ENCODE measurements around the gene LRRC45. TPM values are rescaled to one million over a fixed set of nuclear protein-coding genes. Genes with fewer than 3 reads are reported as not detected.

Gene LRRC45
- polyA plus RNA-seq, 1 donor (not counting 4 experiments of a cell fraction or from before 2014, with no cell fraction given), result 2.5 TPM

GRCh38 chr17:82018152-82018988 lies 4.7 kb upstream of the LRRC45 start:
- H3K27me3 ChIP-seq (ENCODE audit: control insufficient read depth, extremely low read depth, insufficient read depth, low read length), result no peaks in the 10 kb centered on the region
- peaks cover 5% of the 10 kb centered on the region for H3K79me2 ChIP-seq (ENCODE audit: control insufficient read depth, insufficient read depth, low read length)
- FAIRE-seq (no peak), DNase-seq (ENCODE audit: low read depth, low spot score) (no peak)
- H3K4me2 ChIP-seq (ENCODE audit: control insufficient read depth, extremely low read depth, insufficient read depth, low read depth, low read length), result no peak overlapping the region
- H3K36me3 ChIP-seq (ENCODE audit: control insufficient read depth in 2 of 2, extremely low read depth in 1 of 2, insufficient read depth in 2 of 2, low read length in 2 of 2), result peaks cover 0 to 4% of the 10 kb centered on the region in 2 experiments
- dilution Hi-C loops (cut with MboI; ENCODE audit: extremely low pct_ligation_motif_present, low sequenced_read_pairs), result no loop called here
- H2AFZ ChIP-seq (ENCODE audit: control insufficient read depth, low read length), result no peak overlapping the region
- no peak overlapping the region for H3K4me3 ChIP-seq (ENCODE audit: control insufficient read depth in 2 of 3, extremely low read depth in 1 of 3, insufficient read depth in 2 of 3, low read depth in 1 of 3, low read length in 3 of 3)
- no peak overlapping the region for H3K27ac ChIP-seq (ENCODE audit: control insufficient read depth, insufficient read depth, low read length)
- no peaks in the 10 kb centered on the region for H3K9me3 ChIP-seq (ENCODE audit: control insufficient read depth, low read depth, low read length)
- H3K4me1 ChIP-seq (ENCODE audit: control insufficient read depth, extremely low read depth, insufficient read depth, low read length), result peaks cover 26% of the 10 kb centered on the region
- H3K9ac ChIP-seq (ENCODE audit: control insufficient read depth, extremely low read depth, insufficient read depth, low read length), result no peak overlapping the region
- TF ChIP-seq EZH2 (IDR thresholded peaks at IDR 0.05; ENCODE audit: low read length), result no peak
- TF ChIP-seq CTCF (optimal IDR thresholded peaks at IDR 0.05 in 1 of 3, IDR thresholded peaks at IDR 0.05 in 1 of 3, conservative IDR thresholded peaks at IDR 0.05 in 1 of 3; ENCODE audit: extremely low read depth in 1 of 3, insufficient read depth in 2 of 3, low read length in 3 of 3), result no peak
- H3K9me1 ChIP-seq (ENCODE audit: control insufficient read depth, extremely low read depth, insufficient read depth, low read length), result no peaks in the 10 kb centered on the region
- peaks cover 6% of the 10 kb centered on the region for H4K20me1 ChIP-seq (ENCODE audit: control insufficient read depth, extremely low read depth, insufficient read depth, low read length)

- dilution Hi-C loops (cut with MboI; ENCODE audit: extremely low pct_ligation_motif_present, low sequenced_read_pairs), result no loop called here
- H3K9me3 ChIP-seq (ENCODE audit: control insufficient read depth, low read depth, low read length), result no peaks in the 10 kb centered on the region
Observed at GRCh38 chr17:82018989-82019689, 4.0 kb upstream of the LRRC45 start.

More at GRCh38 chr17:82018989-82019689, 4.0 kb upstream of the LRRC45 start:
- peaks cover 5% of the 10 kb centered on the region for H3K79me2 ChIP-seq (ENCODE audit: control insufficient read depth, insufficient read depth, low read length)
- no peaks in the 10 kb centered on the region for H3K27me3 ChIP-seq (ENCODE audit: control insufficient read depth, extremely low read depth, insufficient read depth, low read length)
- no peak overlapping the region for H3K4me3 ChIP-seq (ENCODE audit: control insufficient read depth in 2 of 3, extremely low read depth in 1 of 3, insufficient read depth in 2 of 3, low read depth in 1 of 3, low read length in 3 of 3)
- no peak overlapping the region for H3K4me2 ChIP-seq (ENCODE audit: control insufficient read depth, extremely low read depth, insufficient read depth, low read depth, low read length)
- H3K36me3 ChIP-seq (ENCODE audit: control insufficient read depth in 2 of 2, extremely low read depth in 1 of 2, insufficient read depth in 2 of 2, low read length in 2 of 2), result peaks cover 0 to 4% of the 10 kb centered on the region in 2 experiments
- TF ChIP-seq CTCF (optimal IDR thresholded peaks at IDR 0.05 in 1 of 3, IDR thresholded peaks at IDR 0.05 in 1 of 3, conservative IDR thresholded peaks at IDR 0.05 in 1 of 3; ENCODE audit: extremely low read depth in 1 of 3, insufficient read depth in 2 of 3, low read length in 3 of 3) (no peak), EZH2 (IDR thresholded peaks at IDR 0.05; ENCODE audit: low read length) (no peak)
- no peak overlapping the region for H3K27ac ChIP-seq (ENCODE audit: control insufficient read depth, insufficient read depth, low read length)
- FAIRE-seq (no peak), DNase-seq (ENCODE audit: low read depth, low spot score) (no peak)
- H4K20me1 ChIP-seq (ENCODE audit: control insufficient read depth, extremely low read depth, insufficient read depth, low read length), result peaks cover 6% of the 10 kb centered on the region
- H3K9ac ChIP-seq (ENCODE audit: control insufficient read depth, extremely low read depth, insufficient read depth, low read length), result no peak overlapping the region
- no peak overlapping the region for H2AFZ ChIP-seq (ENCODE audit: control insufficient read depth, low read length)
- peaks cover 26% of the 10 kb centered on the region for H3K4me1 ChIP-seq (ENCODE audit: control insufficient read depth, extremely low read depth, insufficient read depth, low read length)
- no peaks in the 10 kb centered on the region for H3K9me1 ChIP-seq (ENCODE audit: control insufficient read depth, extremely low read depth, insufficient read depth, low read length)
